Spinal cord (tissue), 10 donors: ENCODE measurements around the gene ARID3C. TPM values are rescaled to one million over a fixed set of nuclear protein-coding genes. Genes with fewer than 3 reads are reported as not detected.

Experiments used
- DNase-seq, 6 donors: peaks; one replicate each; pipeline versions ENCODE4 v3.0.0 to v3.0.0-alpha.2; 2013 to 2015; ENCODE audit warnings: low spot score in 6 of 6, low read depth in 4 of 6
- H3K27ac ChIP-seq: one replicate; pipeline ENCODE4 v1.5.1; 2013; ENCODE audit warnings: low read depth, low read length, control low read depth
- H3K27me3 ChIP-seq: one replicate; pipeline ENCODE4 v1.6.1; 2013; ENCODE audit warnings: low read length; ENCODE audit not compliant: control insufficient read depth, insufficient read depth
- H3K36me3 ChIP-seq: one replicate; pipeline ENCODE4 v1.6.1; 2013; ENCODE audit warnings: low read length; ENCODE audit not compliant: control insufficient read depth, insufficient read depth
- H3K4me1 ChIP-seq: one replicate; pipeline ENCODE4 v1.6.1; 2013; ENCODE audit warnings: low read length; ENCODE audit not compliant: control insufficient read depth, insufficient read depth
- H3K4me3 ChIP-seq: one replicate; pipeline ENCODE4 v1.5.1; 2013; ENCODE audit warnings: low read depth, low read length, control low read depth
- H3K9me3 ChIP-seq: one replicate; pipeline ENCODE4 v1.6.1; 2013; ENCODE audit warnings: low read length; ENCODE audit not compliant: control insufficient read depth, insufficient read depth
- WGBS: methylation state at CpG from one replicate; pipeline ENCODE4 v1.1.5; 2013; ENCODE audit warnings: missing lambda C conversion rate; ENCODE audit not compliant: insufficient coverage; 5-methylcytosine and 5-hydroxymethylcytosine counted together
- polyA plus RNA-seq, 2 donors: library from polyadenylated mRNA; unstranded; fragments of 120-200 nt; gene quantifications; one replicate each; pipeline ENCODE4 v1.2.1, GENCODE V29; 2013; ENCODE audit not compliant: insufficient read length in 2 of 2
- total RNA-seq, 2 donors: library from RNA; depleted of rRNA in 1 of 2; stranded (reverse); fragments of 120-200 nt in 1 of 2; fragments of >200 nt in 1 of 2; gene quantifications; one replicate each; pipeline versions ENCODE4 v1.2.3 to v1.2.4, GENCODE V29; 2013 to 2014
- donor health status: healthy.

The ARID3C gene
- total and polyA plus RNA-seq, 4 donors = 0.33 to 1.1 (median 0.63) TPM

GRCh38 chr9:34653151-34654072 lies 24.5 kb upstream of the ARID3C start:
- peaks cover 63% of the 10 kb centered on the region for H3K4me1 ChIP-seq
- H3K9me3 ChIP-seq = no peaks in the 10 kb centered on the region
- H3K27ac ChIP-seq = peak overlapping the region; percentile 79
- DNase-seq = peak in 2 of 6 donors; percentile 51 to 82
- WGBS = 24% methylated on average over 10 of the region's 11 CpGs
- no peak overlapping the region for H3K4me3 ChIP-seq
- peaks cover 25% of the 10 kb centered on the region for H3K36me3 ChIP-seq
- no peaks in the 10 kb centered on the region for H3K27me3 ChIP-seq

- DNase-seq = no peak
- H3K4me3 ChIP-seq = peak overlapping the region; percentile 36
- peaks cover 31% of the 10 kb centered on the region for H3K36me3 ChIP-seq
- no peaks in the 10 kb centered on the region for H3K27me3 ChIP-seq
- peak overlapping the region; percentile 79 for H3K27ac ChIP-seq
- WGBS = 28% methylated on average over 5 of the region's 5 CpGs
- H3K4me1 ChIP-seq = peaks cover 70% of the 10 kb centered on the region
- no peaks in the 10 kb centered on the region for H3K9me3 ChIP-seq
These were observed 23.7 kb upstream of the ARID3C start for GRCh38 chr9:34652602-34653000.

- Histone ChIP-seq H3K9me3 (no peaks in the 10 kb centered on the region), H3K4me1 (peaks cover 76% of the 10 kb centered on the region), H3K27me3 (no peaks in the 10 kb centered on the region), H3K4me3 (peak within 1 kb of the TSS; percentile 36), H3K36me3 (peaks cover 31% of the 10 kb centered on the region), H3K27ac (peak within 1 kb of the TSS; percentile 79)
- peak in 2 of 6 donors; percentile 60 to 87 for DNase-seq
- 5% methylated on average over 16 of the region's 24 CpGs for WGBS
These were observed 23.2 kb upstream of the ARID3C start, which contains the start of gene IL11RA for GRCh38 chr9:34651876-34652601. Gene IL11RA (plus strand): TSS chr9:34652185. CDS start chr9:34655218, 3,033 bp downstream.

DNA sequence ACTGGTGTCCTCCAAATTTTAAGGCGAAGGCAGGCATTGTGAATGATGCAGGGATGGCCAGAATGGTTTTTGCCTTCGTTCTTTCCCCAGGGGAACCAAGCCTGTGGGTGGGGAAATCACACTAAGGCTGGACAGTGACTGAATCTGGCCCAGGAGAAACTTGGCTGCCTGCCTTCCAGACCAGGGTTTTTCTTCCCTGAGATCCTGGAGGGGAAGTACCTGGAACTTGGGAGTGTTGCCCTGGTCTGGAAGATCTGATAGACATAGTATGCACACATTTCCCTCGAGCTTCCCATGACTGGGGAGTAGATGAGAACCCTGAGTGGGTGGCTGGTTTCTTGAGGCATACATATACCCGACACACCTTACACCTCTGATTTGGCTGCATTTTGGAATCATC lies 22.5 kb upstream of the ARID3C start:
- peak in 1 of 6 donors; percentile 41 for DNase-seq
- Histone ChIP-seq H3K36me3 (peaks cover 35% of the 10 kb centered on the region), H3K4me1 (peaks cover 83% of the 10 kb centered on the region), H3K9me3 (no peaks in the 10 kb centered on the region), H3K27ac (peak overlapping the region; percentile 79), H3K27me3 (no peaks in the 10 kb centered on the region), H3K4me3 (peak overlapping the region; percentile 36)
- WGBS = 27% methylated on average over 2 of the region's 4 CpGs

DNA sequence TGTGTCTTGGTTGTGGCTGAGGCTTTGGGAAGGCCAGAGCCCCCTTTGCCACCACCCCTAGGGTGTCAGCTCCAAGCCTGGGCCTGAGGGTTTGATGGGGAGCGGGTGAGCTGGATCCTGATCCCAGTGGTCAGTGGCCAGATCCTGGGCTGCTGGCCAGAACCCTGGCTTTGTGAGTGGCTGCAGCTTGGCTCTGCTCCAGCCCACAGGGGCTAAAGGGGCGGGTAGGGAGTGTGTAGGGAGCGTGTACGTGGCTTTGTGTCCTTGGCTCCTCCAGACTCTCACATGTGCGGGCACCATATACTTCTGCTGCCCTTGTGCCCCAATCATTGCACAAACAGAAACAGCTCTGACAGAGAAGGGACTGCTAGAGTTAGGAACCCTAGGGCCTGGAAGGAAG lies 21.9 kb upstream of the ARID3C start:
- Histone ChIP-seq H3K27ac (peak overlapping the region; percentile 79), H3K9me3 (no peaks in the 10 kb centered on the region), H3K4me1 (peaks cover 87% of the 10 kb centered on the region), H3K27me3 (no peaks in the 10 kb centered on the region), H3K36me3 (peaks cover 35% of the 10 kb centered on the region), H3K4me3 (no peak overlapping the region)
- peak in 2 of 6 donors; percentile 9 to 65 for DNase-seq
- WGBS = 25% methylated on average over 3 of the region's 5 CpGs

DNA sequence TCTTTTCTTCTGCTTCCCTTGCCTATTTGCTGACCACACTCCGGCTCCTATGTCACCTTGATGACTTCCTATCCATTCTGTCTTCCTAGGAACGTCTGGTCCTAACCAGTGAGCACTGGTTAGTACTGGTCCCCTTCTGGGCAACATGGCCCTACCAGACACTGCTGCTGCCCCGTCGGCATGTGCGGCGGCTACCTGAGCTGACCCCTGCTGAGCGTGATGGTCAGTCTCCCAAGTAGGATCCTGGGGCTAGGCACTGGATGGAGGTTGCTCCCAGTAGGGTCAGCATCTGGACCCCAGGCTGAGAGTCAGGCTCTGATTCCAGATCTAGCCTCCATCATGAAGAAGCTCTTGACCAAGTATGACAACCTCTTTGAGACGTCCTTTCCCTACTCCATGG lies 19.8 kb upstream of the ARID3C start:
- Histone ChIP-seq H3K4me1 (peaks cover 65% of the 10 kb centered on the region), H3K9me3 (no peaks in the 10 kb centered on the region)
- 99% methylated on average over 7 of the region's 8 CpGs for WGBS

GRCh38 chr9:34647651-34648050 lies 18.8 kb upstream of the ARID3C start:
- H3K9me3 ChIP-seq = no peaks in the 10 kb centered on the region
- 75% methylated on average over 6 of the region's 10 CpGs for WGBS
- DNase-seq = no peak
- H3K27ac ChIP-seq = no peak overlapping the region
- peak overlapping the region; percentile 90 for H3K4me3 ChIP-seq
- no peaks in the 10 kb centered on the region for H3K27me3 ChIP-seq
- peaks cover 55% of the 10 kb centered on the region for H3K4me1 ChIP-seq
- H3K36me3 ChIP-seq = peaks cover 35% of the 10 kb centered on the region

More for the DNA sequence above, 19.8 kb upstream of the ARID3C start:
- Histone ChIP-seq H3K4me3 (no peak overlapping the region), H3K27me3 (no peaks in the 10 kb centered on the region), H3K36me3 (peaks cover 35% of the 10 kb centered on the region), H3K27ac (no peak overlapping the region)
- no peak for DNase-seq

DNA sequence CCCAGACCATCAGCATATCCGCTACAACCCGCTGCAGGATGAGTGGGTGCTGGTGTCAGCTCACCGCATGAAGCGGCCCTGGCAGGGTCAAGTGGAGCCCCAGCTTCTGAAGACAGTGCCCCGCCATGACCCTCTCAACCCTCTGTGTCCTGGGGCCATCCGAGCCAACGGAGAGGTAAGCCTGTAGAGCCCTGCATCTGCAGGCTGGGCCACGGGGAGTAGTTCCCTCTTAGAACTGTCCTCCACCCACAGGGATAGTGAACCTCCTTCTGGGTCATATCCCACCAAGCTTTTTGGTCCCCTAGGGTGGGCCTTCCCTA lies 18.2 kb upstream of the ARID3C start:
- 6% methylated on average over 7 of the region's 8 CpGs for WGBS

GRCh38 chr9:34646211-34647083 lies 17.6 kb upstream of the ARID3C start, which contains the start of gene GALT:
Gene GALT (plus strand): TSS chr9:34646675. CDS start chr9:34646705, 30 bp downstream.
- WGBS = 2% methylated on average over 42 of the region's 43 CpGs
- H3K4me3 ChIP-seq = peak within 1 kb of the TSS; percentile 90
- peaks cover 35% of the 10 kb centered on the region for H3K36me3 ChIP-seq
- peak in 4 of 6 donors; percentile 83 to 97 (median 90) for DNase-seq
- H3K4me1 ChIP-seq = peaks cover 44% of the 10 kb centered on the region
- no peaks in the 10 kb centered on the region for H3K9me3 ChIP-seq
- H3K27me3 ChIP-seq = no peaks in the 10 kb centered on the region
- H3K27ac ChIP-seq = peak within 1 kb of the TSS; percentile 90

More for the DNA sequence above, 18.2 kb upstream of the ARID3C start:
- Histone ChIP-seq H3K4me1 (peaks cover 50% of the 10 kb centered on the region), H3K9me3 (no peaks in the 10 kb centered on the region), H3K36me3 (peaks cover 35% of the 10 kb centered on the region), H3K27me3 (no peaks in the 10 kb centered on the region), H3K4me3 (peak overlapping the region; percentile 90), H3K27ac (peak overlapping the region; percentile 90)
- DNase-seq = no peak
